ENCODE measurements around the gene NLRP3. TPM values are rescaled to one million over a fixed set of nuclear protein-coding genes. Genes with fewer than 3 reads are reported as not detected.

The NLRP3 gene
- total RNA-seq, 3 donors from 2014 or later = 0.55 to 1.5 (median 0.89) TPM

DNA sequence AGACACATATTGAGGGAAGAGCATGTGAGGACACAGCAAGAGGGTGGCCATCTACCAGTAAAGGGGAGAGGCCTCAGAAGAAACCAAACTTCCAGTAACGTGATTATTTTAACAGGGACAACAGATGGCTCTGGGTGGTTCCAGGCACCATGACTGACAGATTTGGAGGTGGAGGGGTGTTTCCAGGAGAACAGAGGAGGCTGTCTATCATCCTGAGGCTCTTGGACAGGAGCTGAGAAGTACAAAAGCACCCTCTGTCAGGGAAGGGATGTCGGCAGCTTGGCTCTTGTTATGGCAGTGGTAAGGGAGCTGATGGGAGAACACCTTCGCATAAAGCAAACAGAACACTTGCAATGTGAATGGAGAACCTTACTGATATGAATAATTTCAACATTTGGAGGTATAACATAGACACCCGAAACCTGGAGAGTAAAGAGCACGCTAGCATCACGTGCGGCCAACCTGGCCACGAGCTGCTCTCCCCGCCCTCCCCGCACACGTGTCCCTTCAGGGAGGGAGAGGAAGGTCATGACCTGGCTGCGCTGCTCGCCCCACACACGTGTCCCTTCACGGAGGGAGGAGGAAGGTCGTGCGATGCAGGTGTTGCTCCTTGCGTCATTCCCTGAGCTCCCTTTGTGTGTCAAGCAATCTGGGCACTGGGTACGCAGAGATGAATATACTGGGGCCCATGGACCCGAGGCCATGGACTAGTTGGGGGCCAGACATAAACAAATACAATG lies 37.5 kb upstream of the NLRP3 start:
- no peaks in the 10 kb centered on the region for H3K9me3 ChIP-seq
- no peak overlapping the region for H3K4me3 ChIP-seq
- TF ChIP-seq, protein P1, sequence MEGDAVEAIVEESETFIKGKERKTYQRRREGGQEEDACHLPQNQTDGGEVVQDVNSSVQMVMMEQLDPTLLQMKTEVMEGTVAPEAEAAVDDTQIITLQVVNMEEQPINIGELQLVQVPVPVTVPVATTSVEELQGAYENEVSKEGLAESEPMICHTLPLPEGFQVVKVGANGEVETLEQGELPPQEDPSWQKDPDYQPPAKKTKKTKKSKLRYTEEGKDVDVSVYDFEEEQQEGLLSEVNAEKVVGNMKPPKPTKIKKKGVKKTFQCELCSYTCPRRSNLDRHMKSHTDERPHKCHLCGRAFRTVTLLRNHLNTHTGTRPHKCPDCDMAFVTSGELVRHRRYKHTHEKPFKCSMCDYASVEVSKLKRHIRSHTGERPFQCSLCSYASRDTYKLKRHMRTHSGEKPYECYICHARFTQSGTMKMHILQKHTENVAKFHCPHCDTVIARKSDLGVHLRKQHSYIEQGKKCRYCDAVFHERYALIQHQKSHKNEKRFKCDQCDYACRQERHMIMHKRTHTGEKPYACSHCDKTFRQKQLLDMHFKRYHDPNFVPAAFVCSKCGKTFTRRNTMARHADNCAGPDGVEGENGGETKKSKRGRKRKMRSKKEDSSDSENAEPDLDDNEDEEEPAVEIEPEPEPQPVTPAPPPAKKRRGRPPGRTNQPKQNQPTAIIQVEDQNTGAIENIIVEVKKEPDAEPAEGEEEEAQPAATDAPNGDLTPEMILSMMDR (IDR thresholded peaks at IDR 0.05) = no peak
- no peaks in the 10 kb centered on the region for H3K36me3 ChIP-seq (ENCODE audit: low read depth)
- intact Hi-C loops (cut with DNase I, micrococcal nuclease) = no loop called here
- ATAC-seq = no peak
- DNase-seq = no peak
- no peaks in the 10 kb centered on the region for H3K4me1 ChIP-seq (ENCODE audit: low read depth)

DNA sequence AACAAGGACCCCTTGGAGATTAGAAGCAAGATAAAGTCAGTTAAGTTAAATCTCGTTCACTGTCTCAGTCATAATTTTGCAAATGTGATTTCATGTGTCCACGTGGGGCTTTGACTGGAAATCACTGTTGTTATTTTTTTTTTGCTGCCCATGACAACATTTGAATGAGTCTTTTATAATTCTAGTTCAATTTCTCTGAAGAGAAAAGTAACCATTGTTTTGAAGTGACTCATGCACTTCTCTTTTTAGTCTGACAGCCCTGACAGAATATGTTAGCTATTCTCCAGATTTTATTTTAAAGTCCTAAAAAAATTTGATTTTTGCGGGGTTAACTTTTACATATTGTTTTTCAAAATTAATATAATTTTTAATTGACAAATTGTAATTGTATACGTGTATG lies 30.7 kb upstream of the NLRP3 start:
- intact Hi-C loops (cut with DNase I, micrococcal nuclease) = no loop called here
- Histone ChIP-seq H3K4me1 (ENCODE audit: low read depth) (peaks cover 6% of the 10 kb centered on the region), H3K36me3 (ENCODE audit: low read depth) (no peaks in the 10 kb centered on the region), H3K4me3 (no peak overlapping the region), H3K9me3 (peaks cover 3% of the 10 kb centered on the region)
- TF ChIP-seq, protein P1 (IDR thresholded peaks at IDR 0.05) = no peak
- DNase-seq (no peak), ATAC-seq (no peak)

DNA sequence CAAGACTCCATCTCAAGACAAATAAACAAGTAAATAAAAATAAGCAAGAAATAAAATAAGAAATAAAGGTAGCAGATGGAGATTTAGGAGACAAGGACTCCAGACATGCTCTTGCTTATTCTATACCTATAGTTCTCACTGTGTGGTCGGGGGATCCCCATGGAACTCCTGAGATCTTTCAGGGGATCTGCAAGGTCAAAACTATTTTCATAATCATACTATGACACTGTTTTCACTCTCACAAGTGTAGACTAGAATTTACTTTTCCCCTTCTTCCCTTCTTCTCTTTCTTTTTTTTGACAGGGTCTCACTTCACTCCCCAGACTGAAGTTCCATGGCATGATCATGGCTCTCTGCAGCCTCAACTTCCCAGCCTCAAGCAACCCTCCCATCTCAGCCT lies 29.8 kb upstream of the NLRP3 start:
- intact Hi-C loops (cut with DNase I, micrococcal nuclease) = no loop called here
- H3K9me3 ChIP-seq = peaks cover 3% of the 10 kb centered on the region

DNA sequence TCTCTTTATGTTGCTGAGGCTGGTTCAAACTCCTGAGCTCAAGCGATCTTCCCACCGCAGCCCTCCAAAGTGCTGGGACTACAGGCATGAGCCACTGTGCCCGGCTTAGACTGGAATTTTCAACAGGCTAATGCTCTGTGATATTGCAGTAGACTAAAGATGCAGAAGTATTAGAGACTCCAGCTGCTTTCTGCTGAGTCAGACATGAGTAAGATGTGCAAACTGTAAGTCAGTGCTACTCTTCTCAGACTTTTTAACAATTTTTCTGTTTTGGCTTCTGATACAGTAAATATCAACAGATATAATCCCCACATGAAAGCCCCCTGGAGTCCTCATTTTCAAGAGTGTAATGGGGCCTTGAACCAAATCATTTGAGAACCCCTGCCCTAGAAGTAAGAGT lies 29.3 kb upstream of the NLRP3 start:
- DNase-seq = no peak
- Histone ChIP-seq H3K4me1 (ENCODE audit: low read depth) (peaks cover 6% of the 10 kb centered on the region), H3K4me3 (no peak overlapping the region), H3K9me3 (peaks cover 3% of the 10 kb centered on the region), H3K36me3 (ENCODE audit: low read depth) (no peaks in the 10 kb centered on the region)
- TF ChIP-seq, protein P1 (IDR thresholded peaks at IDR 0.05) = no peak
- no peak for ATAC-seq
- intact Hi-C loops (cut with DNase I, micrococcal nuclease) = no loop called here

More for the DNA sequence above, 29.8 kb upstream of the NLRP3 start:
- no peak for DNase-seq
- Histone ChIP-seq H3K36me3 (ENCODE audit: low read depth) (no peaks in the 10 kb centered on the region), H3K4me1 (ENCODE audit: low read depth) (peaks cover 6% of the 10 kb centered on the region), H3K4me3 (no peak overlapping the region)
- ATAC-seq = no peak
- TF ChIP-seq, protein P1 (IDR thresholded peaks at IDR 0.05) = no peak

DNA sequence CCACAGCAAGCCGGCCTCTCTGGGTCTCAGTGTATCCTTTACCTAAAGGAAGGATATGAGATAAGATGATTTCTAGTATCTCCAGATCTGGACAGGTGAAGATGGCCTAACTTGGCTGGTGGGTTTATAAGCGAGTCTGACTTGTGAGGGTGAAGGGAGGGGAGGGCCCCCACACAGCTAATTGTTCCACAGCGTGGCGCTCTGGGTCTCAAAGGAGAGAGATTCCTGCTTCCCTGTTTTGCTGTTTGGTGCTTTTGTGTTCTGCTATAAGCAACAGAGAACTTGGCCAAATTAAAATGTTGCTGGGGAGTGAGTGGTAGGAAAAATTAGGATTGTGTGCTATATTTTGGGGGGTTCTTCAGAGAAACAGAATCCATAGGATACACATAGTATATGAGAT lies 28.9 kb upstream of the NLRP3 start:
- H3K36me3 ChIP-seq (ENCODE audit: low read depth) = no peaks in the 10 kb centered on the region
- H3K9me3 ChIP-seq = peaks cover 3% of the 10 kb centered on the region
- TF ChIP-seq, protein P1 (IDR thresholded peaks at IDR 0.05) = no peak
- intact Hi-C loops (cut with DNase I, micrococcal nuclease) = no loop called here
- no peak for ATAC-seq
- no peak overlapping the region for H3K4me3 ChIP-seq
- peaks cover 6% of the 10 kb centered on the region for H3K4me1 ChIP-seq (ENCODE audit: low read depth)
- no peak for DNase-seq
